ENCODE results near the gene FBXO44. TPM values are rescaled to one million over a fixed set of nuclear protein-coding genes. Genes with fewer than 3 reads are reported as not detected.

FBXO44 gene
- total and polyA plus RNA-seq, 10 of the 15 experiments (the other 5 are each of a cell fraction or from before 2014, with no cell fraction given): 0.77 to 22.4 (median 8.2) TPM

- Histone ChIP-seq H3K4me2 (ENCODE audit: control insufficient read depth, insufficient read depth) (no peak overlapping the region), H4K20me1 (ENCODE audit: control insufficient read depth, insufficient read depth) (no peaks in the 10 kb centered on the region), H3K9me3 (replicated peaks; ENCODE audit: control insufficient read depth, insufficient read depth, low read length) (no peaks in the 10 kb centered on the region), H3K4me3 (no peak overlapping the region), H3K79me2 (ENCODE audit: control insufficient read depth, insufficient read depth, low read length) (no peaks in the 10 kb centered on the region), H3K36me3 (ENCODE audit: control insufficient read depth in 2 of 2, insufficient read depth in 2 of 2, low read length in 1 of 2) (no peaks in the 10 kb centered on the region), H3K9ac (ENCODE audit: control insufficient read depth, insufficient read depth, low read length) (no peak overlapping the region), H3K4me1 (ENCODE audit: control insufficient read depth, insufficient read depth, low read length) (no peaks in the 10 kb centered on the region), H3K27me3 (replicated peaks in 1 of 2; ENCODE audit: control insufficient read depth in 2 of 2, insufficient read depth in 2 of 2, low read length in 1 of 2) (peaks cover 0 to 4% of the 10 kb centered on the region in 2 experiments; a peak in 2 of 4 replicates), H2AFZ (ENCODE audit: control insufficient read depth, low read depth, low read length) (no peak overlapping the region), H3K27ac (ENCODE audit: control insufficient read depth, insufficient read depth) (no peak overlapping the region)
- ChIA-PET CTCF (interaction anchor here (2.2 kb wide), 1 partner anchor 13 kb away, joined by 6 read pairs; no protein-coding TSS in a partner anchor), SMC1A (ENCODE audit: uncharacterized antibody, unreplicated experiment) (no interaction called here), RAD21 (ENCODE audit: unreplicated experiment) (no interaction called here), POLR2A (no interaction called here)
- no peak for FAIRE-seq
- BruUV-seq (replicated peaks): no TSS peak
- WGBS (ENCODE audit: insufficient coverage, insufficient replicate concordance, low lambda C conversion rate, missing lambda C conversion rate): 30% methylated on average over 15 of the region's 15 CpGs
- DNase-seq (ENCODE audit: low read depth, low spot score): no peak
- in situ Hi-C loops (cut with MboI) (no loop called here), intact Hi-C loops (cut with micrococcal nuclease; ENCODE audit: unreplicated experiment) (no loop called here)
- ATAC-seq: no peak
- TF ChIP-seq FOXK2 (IDR thresholded peaks at IDR 0.05) (no peak), ZNF274 (IDR thresholded peaks at IDR 0.05; ENCODE audit: insufficient read depth, insufficient read length) (no peak), CTCF (IDR thresholded peaks at IDR 0.05 in 2 of 3, conservative IDR thresholded peaks at IDR 0.05 in 1 of 3; ENCODE audit: control insufficient read depth in 2 of 3, extremely low read depth in 1 of 3, insufficient read depth in 1 of 3, low read depth in 3 of 3, low read length in 3 of 3) (no peak), RB1 (IDR thresholded peaks at IDR 0.05; ENCODE audit: borderline replicate concordance) (no peak), ESRRA (IDR thresholded peaks at IDR 0.05; ENCODE audit: low read length) (no peak), PRDM15 (CRISPR knock-in tag; IDR thresholded peaks at IDR 0.05) (no peak), ZNF622 (IDR thresholded peaks at IDR 0.05) (no peak), NFYB (IDR thresholded peaks at IDR 0.05; ENCODE audit: insufficient read depth, low read depth, low read length) (no peak), BCL11A (IDR thresholded peaks at IDR 0.05; ENCODE audit: low read depth, low read length) (no peak), ZBTB11 (CRISPR knock-in tag; IDR thresholded peaks at IDR 0.05) (no peak), CEBPB (IDR thresholded peaks at IDR 0.05; ENCODE audit: borderline replicate concordance in 1 of 2, low read depth in 2 of 2, low read length in 2 of 2) (no peak), SREBF1 (IDR thresholded peaks at IDR 0.05; ENCODE audit: low read length) (no peak), CHD2 (IDR thresholded peaks at IDR 0.05; ENCODE audit: borderline replicate concordance, low read depth, low read length) (no peak), KAT2A (conservative IDR thresholded peaks at IDR 0.05; ENCODE audit: control insufficient read depth, low read depth, low read length) (no peak), NFIC (IDR thresholded peaks at IDR 0.05; ENCODE audit: low read depth, low read length) (no peak)
Measured at GRCh38 chr1:11629184-11630016, 25.3 kb upstream of the FBXO44 start.

Data from GM12878 (cell line).